GM18507 (cell line): Measurements from ENCODE around the gene KCNAB1.

Source experiments
- DNase-seq: peaks from one replicate; pipeline ENCODE4 v3.0.0; 2011; ENCODE audit warnings: low read depth; ENCODE audit not compliant: insufficient read length; ENCODE audit errors: extremely low spot score
- FAIRE-seq: peaks from 2 replicates; lab custom pipeline; 2011; peaks lifted over from hg19 to GRCh38; lab: Jason Lieb, UNC

The KCNAB1 gene

DNA sequence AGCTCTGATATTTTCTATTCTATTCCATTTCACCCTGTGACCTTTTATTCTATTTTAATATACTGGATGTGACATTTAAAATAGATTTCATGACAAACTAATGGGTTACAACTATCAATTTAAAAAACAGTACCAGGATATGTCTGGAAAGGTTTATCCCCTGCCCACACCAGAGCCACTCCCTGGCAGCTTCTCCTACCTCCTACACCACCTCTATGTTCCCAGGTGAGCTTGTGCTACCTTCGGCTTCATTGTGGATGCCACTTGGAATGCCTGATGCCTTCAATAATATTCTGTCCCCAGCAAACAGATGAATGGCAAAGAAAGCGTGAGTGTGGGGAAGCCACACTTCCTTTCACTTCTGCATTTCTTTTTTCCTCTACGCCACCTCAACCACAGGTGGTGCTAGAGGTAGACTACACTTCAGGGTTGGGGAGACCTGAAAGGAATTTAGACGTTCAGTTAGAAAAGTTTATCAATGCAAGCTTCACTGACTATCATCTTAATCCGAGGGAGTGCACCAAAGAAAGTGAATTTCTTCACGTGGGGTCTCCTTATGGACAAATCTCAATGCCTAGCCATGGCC, 221.5 kb downstream of the KCNAB1 start:
- FAIRE-seq = peak; percentile 96
- DNase-seq = peak; percentile 25

DNA sequence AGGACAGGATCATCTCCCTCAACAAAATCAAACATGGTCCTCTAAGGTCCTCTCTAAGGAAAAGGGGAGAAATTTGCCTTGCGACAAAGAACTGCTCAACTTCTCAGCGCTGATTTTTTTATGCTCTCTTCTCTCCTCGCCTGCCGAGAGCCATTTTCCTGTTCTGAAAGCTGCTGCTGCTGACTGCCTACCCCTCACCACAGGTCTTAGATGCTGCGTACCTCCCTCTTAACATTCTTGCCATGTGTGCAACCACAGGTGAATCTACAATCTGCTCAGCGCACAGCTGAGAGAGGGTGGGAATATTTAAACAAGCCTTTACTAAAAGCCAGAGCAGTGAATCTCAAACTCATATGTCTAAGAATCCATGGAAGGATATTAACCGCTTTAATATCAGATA, 223.8 kb downstream of the KCNAB1 start:
- no peak for FAIRE-seq
- DNase-seq = no peak

DNA sequence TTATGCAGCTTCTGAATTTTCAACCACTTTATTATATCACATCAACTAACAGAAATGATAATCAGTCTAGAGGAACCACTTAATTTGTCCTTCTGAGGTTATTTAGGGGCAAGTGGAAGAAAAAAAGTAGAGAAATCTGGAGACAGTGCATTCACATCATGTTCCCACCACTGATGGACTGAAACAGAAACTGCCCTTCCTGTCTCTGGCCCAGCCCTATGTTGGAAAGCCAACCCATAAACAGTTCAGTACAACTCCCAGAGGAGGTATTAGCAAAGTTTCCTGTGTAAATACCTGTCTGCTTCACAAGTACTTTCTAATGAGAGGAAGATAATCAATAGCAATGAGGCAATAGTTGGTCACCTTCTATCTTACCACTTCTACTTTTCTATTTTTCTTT, 228.7 kb downstream of the KCNAB1 start:
- FAIRE-seq (no peak), DNase-seq (no peak)

DNA sequence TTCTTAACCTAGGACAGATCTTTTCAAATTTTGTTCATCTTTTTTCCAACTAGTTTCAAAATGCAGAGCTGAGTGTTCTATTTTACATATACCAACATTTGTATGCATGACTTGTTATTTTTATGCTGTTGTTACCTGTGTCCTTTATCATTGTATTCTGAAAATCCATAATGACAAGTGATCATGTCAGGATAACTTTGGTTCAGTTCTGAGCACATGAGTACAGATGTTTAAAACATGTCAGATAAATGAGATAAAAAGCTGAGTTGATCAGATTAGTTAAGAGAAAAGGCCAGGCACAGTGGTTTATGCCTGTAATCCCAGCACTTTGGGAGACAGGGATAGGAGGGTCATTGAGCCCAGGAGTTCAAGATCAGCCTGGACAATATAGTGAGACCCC, 229.6 kb downstream of the KCNAB1 start:
- DNase-seq (no peak), FAIRE-seq (no peak)

DNA sequence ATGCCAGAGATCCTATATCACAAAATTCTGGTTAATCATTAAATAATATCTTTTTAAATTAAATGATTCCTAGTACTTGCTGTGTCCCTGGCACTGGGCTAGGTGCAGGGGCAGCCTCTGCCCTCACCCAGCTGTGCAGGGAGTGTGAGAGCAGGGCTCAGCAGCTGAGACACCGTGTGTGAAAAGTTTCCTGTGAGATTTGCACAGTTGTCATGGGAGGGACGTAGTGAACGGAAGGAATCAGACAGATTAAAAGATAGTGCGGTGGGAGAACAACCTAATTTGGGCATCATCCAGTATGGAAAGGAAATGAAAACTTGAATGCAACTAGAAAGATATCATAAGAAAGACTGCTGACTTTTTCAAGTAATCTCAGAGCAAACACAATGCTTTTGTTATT, 230.4 kb downstream of the KCNAB1 start:
- FAIRE-seq (no peak), DNase-seq (no peak)

DNA sequence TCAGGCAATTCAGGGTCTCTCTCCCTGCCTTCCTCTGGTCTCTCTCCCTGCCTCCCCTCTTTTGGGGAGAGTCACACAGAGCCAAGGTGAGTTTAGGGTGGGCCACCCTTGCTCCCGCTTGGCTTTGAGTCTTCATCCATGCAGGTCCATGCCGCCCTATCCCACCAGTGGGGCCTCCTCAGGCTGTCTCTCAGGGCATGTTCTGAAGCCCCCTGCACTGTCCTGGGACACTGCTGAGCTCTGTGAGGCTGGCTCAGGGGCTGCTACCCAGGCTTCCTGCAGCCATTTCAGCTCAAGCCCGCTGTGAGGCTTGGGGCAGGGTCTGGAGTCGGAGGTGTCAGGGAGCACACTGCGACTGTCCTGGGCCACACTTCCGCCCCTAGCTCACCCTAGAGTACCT, 231.4 kb downstream of the KCNAB1 start:
- no peak for FAIRE-seq
- DNase-seq = no peak

DNA sequence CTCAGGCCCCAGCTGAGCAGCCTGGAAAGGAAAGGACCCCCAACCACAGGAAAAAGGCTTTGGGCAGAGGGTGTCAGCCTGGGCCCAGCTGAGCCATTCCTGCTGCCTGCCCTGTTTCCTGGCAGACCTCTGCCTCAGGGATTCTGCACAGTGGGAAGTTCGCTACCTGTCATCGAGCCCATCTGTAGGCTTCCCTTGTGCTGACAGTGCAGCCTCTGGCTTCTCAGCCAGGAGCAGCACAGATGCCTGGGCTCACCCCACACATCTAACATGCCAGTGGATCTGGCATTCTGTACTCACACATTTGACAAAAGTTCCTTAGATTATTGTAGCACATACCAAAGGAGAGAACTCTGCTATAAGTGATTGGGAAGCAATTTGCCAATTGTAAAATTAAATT, 232.3 kb downstream of the KCNAB1 start:
- DNase-seq = no peak
- no peak for FAIRE-seq

DNA sequence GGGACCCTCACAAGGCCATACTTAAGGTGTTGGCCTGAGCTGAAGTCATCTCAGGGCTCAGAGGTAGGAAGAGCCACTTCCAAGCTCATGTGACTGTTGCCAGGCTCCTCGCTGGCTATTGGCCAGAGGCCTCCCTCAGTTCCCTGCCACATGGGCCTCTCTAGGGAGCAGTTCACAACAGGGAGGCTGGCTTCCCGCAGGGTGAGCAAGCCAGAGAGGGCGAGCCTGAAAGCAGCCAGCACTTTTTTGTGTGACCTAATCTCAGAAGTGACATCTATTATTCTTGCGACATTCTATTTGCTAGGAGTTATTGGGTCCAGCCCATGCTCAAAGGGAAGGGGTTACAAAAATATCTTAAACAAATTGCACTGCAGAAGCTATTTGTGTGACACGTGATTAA, 233.2 kb downstream of the KCNAB1 start:
- DNase-seq (no peak), FAIRE-seq (no peak)

DNA sequence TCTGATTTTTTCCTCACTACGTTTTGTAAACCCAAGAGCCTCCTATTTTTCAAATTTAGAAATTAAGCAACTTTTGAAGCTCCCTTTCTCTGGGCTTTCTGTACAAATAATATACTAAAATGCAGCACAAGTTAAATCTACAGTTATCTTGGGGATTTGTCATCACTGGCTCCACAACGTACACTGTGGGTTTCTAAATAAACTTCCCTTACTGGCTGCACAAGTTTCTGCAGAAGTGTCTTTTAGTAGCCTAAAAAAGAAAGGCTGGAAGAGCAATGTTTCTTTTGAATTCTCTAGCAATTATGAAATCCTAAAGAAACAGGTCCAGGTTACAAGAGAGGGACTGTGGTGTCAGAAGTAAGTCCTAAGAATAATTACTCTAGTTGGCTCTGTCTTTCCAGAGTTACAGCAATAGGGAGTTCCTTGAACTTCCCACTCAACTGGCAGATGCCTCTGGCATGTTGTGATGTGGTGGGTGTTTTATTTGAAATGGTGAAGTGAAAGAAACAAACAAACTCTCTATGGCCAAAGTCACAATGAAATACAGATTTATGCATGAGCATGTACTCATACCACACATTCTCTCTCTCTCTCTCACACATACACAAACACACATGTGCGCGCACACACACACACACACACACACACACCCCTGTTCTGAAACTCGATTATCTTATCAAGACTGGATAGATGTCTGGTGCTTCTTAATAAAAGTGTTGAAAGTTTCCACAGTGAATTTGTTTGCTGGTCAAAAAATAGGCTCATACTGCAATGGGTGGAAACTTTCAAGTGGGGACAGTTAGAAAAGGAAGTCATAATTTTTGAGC, 236.4 kb downstream of the KCNAB1 start:
- DNase-seq = no peak
- no peak for FAIRE-seq

DNA sequence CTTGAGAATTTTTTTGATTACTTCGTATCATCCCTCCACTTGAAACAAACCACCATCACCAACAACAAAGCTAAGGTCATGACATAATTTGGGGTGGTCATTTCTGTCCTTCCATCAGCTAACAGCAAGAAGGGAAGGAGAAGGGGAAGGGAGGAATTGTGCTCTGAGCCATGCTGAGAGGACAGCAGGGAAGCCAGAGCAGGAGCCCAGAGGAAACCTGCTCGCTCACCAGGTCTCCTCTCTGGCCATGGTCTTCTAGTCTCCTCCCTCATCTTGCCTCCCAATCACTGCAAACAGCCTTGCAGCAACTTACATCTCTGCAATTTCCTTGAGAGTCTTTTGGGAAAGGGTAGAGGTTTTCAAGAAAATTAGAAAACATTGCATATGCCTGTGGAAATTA, 237.9 kb downstream of the KCNAB1 start:
- DNase-seq (no peak), FAIRE-seq (no peak)

DNA sequence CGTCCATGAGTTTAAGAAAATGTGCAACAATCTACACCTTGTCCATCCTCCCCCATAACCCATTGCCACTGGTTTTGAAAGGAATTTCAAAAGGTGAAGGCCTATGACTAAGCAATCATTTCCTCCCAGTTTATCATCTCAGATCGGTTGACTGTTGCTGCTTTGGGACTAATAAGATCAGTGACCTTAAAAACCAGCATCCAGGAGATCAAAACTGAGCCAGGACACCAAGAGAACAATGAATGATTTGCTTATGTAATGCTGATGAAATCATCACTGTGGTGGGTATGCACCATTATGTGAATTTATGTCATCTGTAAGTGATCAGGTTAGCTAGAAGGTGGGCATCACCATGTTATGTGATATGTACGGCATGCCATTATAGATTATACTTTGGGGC, 239.0 kb downstream of the KCNAB1 start:
- no peak for DNase-seq

DNA sequence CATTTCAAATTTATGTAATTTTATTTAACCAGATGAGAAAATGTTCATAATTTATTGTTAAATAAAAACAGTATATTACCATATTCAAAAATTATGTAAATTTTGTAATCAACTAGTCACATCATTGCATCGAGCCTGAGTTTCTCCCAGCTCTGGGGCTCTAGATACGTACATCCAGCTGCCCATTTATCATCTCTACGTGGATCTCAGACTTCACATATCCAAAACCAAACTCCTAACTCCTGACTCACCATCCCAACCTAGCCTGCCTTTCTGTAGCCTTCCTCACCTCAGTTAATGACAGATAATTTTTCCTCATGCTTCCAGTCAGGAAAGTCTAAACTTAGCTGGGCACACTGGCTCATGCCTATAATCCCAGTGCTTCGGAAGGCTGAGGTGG, 239.7 kb downstream of the KCNAB1 start:
- FAIRE-seq = no peak
- DNase-seq = no peak

More for the DNA sequence above, 239.0 kb downstream of the KCNAB1 start:
- no peak for FAIRE-seq

DNA sequence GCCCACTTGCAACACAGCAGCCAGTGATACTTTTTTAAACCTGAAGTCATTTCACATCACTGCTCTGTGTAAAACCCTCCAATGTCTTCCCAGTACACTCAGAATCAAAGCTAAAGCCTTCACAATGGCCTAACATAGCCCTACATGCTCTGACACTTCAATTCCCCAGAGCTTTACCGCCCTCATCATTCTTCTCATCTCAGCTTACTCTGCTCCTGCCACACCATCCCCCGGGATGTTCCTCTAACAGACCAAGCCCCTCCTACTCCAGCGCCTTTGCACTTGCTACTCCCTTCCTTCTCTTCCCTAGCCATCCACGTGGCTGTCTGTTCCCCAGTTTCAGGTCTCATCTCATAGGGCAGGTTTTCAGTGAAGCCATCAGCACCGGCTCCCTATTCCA, 240.6 kb downstream of the KCNAB1 start:
- FAIRE-seq (no peak), DNase-seq (no peak)

DNA sequence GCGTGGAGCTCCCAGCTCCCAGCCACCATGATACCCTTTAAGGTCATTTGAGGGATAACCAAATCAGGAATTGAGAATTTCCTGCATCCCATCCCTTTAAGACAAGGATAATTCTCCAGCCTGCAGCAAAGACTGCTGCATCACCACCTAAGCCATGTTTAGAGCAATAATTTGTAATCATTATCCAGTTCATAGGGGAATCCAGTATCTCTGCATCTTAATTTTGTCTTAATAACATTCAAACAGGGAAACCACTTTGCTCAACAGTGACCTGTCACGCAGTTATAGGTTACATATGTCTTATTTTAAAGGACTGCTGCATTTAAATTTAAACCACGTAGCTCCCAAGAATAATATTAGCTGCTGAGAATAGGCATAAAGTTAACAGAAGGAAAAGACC, 246.2 kb downstream of the KCNAB1 start:
- no peak for DNase-seq
- no peak for FAIRE-seq

DNA sequence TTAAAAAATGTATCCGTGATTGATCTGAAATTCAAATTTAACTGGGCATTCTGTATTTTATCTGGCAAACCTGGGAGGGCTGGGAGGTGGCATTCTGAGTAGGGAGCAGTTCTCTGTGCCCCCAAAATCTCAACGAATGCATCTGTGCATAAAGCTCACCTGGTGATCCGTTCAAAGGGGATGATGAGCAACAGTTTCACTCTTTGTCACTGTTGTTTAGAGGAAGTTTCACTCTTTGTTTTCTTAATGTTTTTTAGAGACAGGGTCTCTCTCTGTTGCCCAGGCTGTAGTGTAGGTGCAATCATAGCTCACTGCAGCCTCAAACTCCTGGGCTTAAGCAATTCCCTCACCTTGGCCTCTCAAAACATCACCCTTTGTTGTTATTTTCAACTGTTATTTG, 247.8 kb downstream of the KCNAB1 start:
- FAIRE-seq (peak; percentile 12), DNase-seq (no peak)

DNA sequence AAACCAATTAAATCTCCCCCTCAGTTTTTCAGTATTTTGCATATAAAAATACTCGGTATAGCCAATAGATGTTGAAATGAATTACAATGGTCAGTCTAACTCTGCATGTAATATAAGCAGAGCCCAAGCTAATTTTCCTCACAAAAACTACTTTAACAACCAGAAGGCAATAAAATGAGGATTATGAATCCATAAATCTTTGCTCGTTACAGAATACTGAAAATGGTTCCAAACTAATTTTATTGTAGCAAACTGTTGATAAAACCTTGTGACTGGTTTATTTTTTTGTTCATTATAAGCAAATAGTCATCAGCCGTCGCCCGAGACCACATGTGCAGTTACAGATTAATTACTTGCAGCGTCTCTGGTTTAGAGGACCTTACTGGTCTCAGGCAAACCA, 251.3 kb downstream of the KCNAB1 start:
- FAIRE-seq = no peak
- no peak for DNase-seq

DNA sequence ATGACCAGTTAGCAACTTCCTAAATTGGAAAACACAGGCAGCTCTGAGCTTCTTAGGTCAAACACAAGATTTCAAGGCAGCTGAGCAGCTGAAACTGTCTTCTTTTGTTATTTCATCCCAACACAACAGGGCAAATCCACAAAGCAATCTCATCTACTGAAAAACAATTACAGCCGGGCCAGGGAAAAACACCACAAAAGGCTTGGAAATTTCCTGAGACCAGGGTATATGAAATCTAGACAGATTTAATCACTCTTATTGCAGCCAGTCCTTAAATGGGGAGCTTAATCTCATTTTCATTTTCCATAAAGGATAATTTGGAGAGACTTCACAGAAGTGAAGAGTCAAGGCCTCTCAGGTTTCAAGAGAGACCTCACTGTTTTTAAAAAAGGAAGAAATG, 252.7 kb downstream of the KCNAB1 start:
- DNase-seq = no peak
- FAIRE-seq = no peak

DNA sequence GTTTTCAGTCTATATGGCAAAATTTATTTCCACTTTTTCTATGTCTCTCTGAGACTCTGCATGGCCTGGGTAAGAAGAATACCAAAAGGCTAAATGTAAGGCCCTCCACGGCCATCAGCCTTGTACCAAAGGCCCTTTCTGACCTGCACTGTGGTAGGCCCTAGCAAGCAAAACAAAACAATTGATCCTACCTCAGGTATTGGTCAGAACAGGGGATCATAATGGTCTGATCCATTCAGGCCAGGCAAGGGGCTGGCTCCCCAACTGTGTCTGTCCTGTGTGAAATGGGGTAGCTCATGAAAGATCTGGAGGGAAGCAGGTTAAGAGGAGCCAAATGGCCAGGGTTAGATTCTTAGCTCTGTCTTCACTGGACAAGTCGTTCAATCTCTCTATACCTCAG, 253.3 kb downstream of the KCNAB1 start:
- FAIRE-seq (no peak), DNase-seq (no peak)

DNA sequence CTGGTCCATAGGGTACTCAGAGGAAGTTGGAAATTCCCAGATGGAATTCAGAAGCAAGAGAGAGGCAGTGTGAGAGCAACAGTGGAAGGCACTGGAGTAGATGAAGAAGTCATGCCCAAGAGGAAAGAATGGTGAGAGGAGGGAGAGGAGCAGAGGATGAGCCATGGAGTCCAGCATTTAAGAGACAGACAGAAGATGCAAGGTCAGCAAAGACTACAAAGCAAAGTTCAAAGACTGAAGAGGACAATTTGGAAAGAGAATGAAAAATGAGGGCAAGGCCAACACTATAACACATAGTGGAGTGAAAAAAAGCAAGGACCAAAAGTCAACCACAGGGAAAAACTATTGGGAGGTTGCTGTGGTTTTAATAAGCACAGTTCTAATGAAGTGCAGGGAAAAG, 255.8 kb downstream of the KCNAB1 start:
- DNase-seq (no peak), FAIRE-seq (no peak)

DNA sequence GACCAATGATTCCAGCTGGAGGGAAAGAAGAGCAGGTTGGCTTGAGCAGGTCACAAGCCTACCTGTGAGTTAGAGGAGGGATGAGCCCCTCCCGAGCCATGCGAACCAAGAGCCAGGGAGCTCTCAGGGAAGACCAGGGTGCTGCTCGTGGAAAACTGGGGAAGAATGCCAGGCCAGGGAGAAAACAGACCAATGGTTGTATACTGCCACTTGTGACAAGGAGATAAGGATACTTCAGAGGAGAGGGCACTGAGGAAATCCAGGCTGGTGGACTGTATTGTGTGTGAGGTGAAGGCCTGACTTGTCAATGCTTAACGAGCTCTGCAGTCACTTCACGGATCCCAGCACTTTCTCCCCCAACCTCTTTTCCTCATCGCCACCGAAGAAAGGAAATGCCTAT, 256.9 kb downstream of the KCNAB1 start:
- FAIRE-seq = no peak

DNA sequence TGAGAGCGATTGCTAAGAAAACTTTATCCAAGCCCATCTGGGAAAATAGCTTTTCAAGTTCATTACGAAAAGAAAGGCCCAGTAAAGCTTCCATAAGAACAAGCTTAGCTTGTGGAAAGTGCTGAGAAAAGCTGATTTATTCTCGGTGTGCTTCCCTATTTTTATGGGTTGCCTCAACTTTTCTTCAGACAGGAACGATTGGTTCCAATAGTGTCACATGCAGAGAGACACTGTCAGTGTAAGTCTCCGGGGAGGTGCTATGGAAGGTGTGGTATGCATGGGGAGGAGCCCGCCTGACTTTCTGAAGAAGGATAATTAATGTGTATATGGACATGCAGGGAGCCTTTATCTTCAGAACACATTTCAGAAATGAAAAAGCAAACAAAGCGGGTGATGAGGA, 257.3 kb downstream of the KCNAB1 start:
- DNase-seq (no peak), FAIRE-seq (no peak)

More for the DNA sequence above, 256.9 kb downstream of the KCNAB1 start:
- DNase-seq = no peak
